Fibroblast of skin of left biceps (primary cell): ENCODE results near the gene ACCSL.

Experiments used
- DNase-seq, 2 experiments: peaks; one replicate each; pipeline ENCODE4 v3.0.0-alpha.2; 2013; ENCODE audit warnings: low read depth in 2 of 2

The ACCSL gene

DNA sequence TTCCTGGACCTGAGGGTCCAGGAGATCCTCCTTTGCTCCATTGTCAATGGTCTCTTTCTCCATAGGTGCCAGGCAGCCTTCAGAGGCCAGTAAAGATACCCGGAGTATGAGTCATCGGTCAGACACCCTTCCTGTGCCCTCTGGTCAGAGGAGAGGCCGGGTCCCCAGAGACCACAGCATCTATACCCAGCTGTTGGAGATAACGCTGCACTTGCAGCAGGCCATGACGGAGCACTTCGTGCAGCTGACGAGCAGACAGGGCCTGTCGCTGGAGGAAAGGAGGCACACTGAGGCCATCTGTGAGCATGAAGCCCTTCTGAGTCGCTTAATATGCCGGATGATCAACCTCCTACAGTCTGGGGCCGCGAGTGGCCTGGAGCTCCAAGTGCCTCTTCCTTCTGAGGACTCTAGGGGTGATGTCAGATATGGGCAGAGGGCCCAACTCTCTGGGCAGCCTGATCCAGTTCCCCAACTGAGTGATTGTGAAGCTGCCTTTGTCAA is at the start of gene ACCSL:
TSS of gene ACCSL (plus strand) at position 51 of the 501 bp plus-strand sequence. CDS start at position 107, 56 bp downstream.
- no peak for DNase-seq

DNA sequence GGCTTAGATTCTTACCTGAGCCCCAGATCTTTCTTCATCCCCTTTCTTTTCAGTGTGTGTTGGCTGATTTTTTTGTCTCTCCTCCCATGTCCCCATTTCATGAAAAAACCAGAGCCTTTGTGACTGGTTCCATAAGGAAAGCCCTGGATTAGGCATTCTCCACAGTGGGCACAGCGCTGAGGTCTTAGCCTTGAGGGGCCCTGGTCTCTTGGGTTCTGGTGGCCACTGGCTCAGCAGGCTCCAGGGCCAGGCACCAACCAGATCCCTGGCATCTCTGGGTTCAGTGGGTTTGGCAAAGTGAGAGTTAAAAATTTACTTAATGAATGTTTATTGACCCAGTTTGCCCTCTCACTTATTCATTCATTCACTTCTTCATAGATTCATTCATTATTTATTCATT is 49.5 kb upstream of the ACCSL start:
- no peak for DNase-seq

- DNase-seq, result no peak
Measured at GRCh38 chr11:44000731-44001130, 47.0 kb upstream of the ACCSL start.

DNA sequence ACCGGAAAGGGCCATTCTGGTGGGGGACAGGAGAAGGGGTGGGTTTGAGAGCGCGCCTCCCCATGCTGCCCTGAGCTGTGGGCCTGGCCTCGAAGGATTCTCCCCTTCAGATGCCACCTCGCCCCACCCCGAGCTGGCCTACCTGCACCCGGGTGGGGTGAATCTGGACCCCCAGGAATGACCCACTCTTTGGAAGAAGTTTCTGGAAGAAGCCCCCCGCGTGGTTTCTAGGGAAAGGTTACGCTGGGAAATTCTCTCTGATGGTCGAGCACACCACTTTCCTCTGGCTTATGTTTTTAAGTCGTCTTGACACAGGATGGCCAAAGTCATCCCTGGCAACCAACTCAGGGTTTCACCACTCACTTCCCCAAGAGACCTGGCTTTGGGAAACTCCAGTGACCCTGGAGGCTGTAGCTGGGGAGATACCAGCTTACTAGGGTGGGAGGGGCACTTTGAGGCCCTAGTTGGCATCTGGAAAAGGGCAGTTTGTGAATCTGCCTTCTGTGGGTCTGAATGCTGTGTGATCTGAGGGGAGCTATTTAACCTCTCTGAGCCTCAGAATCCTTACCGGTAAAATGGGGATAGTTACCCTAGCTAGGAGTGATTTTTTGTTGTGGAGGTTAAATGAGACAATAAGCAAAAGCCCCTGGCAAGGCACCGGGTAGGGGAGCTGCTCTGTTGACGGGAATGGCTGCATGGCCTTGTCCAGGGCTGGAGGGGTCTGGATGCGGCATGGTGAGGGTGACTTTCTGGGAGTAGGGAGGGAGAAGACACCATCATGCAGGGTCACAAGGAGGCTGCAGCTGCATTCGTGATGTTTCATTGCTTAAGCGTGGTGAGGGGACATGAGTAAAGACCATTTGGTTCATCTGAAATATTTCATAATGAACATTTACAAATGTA is 45.3 kb upstream of the ACCSL start:
- DNase-seq, result no peak

- DNase-seq, result no peak
Measured at GRCh38 chr11:44003736-44004451, 43.9 kb upstream of the ACCSL start.

DNA sequence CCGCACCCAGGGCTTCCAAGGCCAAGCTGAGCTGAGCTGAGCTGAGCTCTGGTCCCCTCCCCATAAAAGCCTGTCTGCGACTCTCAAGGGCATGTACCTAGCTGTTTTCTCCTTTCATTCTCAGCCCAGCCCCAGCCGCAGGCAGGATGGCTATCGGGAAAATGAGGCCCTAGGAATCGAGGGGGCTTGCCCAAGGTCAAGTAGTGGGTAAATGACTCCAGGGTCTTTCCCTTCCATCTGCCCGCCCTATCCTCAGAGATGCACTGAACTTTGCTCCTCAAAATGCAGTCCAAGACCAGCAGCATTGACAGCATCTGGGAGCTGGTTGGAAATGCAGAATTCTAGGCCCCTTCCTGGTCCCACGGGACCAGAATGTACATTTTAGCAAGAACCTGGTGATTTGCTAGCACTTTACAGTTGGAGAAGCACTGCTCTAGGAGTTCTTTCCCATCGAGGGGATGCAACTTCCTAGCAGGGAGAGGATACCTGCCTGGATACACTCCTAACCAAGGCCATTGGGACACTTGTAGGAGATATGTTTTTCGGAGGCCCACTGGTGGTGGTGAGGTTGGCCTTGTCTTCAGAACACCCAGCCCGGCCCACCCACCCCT is 43.2 kb upstream of the ACCSL start:
- no peak for DNase-seq

GRCh38 chr11:44005063-44005701 is 42.6 kb upstream of the ACCSL start:
- no peak for DNase-seq

GRCh38 chr11:44005956-44006355 is 41.8 kb upstream of the ACCSL start:
- DNase-seq, result no peak

- DNase-seq, result no peak
Measured at GRCh38 chr11:44006917-44007361, 40.8 kb upstream of the ACCSL start.

GRCh38 chr11:44007481-44008087 is 40.2 kb upstream of the ACCSL start:
- DNase-seq, result no peak

- DNase-seq, result no peak
Measured at GRCh38 chr11:44008088-44008501, 39.7 kb upstream of the ACCSL start.

GRCh38 chr11:44008698-44009097 is 39.1 kb upstream of the ACCSL start:
- no peak for DNase-seq

DNA sequence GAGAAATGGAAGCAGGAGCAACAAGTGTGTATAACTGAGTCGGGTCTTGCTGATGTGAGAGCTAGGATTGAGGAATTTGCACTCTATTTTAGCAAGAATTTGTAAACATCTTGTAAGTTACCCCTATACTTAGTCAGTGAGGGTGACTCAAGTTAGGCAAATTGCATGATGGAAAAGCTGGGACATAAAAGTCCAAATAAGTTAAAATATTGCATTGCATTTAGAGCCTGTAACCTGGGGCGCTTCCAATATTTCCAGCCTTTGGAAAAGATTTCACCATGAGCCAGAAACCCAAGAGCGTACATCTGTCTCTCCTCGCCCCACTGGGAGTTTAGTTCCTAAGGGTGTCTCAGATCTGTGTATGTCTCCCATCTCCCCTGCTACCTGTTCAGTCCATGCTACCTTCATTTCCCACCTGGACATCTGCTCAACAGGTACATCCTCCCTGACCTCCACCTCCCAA is 37.0 kb upstream of the ACCSL start:
- peak; percentile 71 to 79 for DNase-seq

DNA sequence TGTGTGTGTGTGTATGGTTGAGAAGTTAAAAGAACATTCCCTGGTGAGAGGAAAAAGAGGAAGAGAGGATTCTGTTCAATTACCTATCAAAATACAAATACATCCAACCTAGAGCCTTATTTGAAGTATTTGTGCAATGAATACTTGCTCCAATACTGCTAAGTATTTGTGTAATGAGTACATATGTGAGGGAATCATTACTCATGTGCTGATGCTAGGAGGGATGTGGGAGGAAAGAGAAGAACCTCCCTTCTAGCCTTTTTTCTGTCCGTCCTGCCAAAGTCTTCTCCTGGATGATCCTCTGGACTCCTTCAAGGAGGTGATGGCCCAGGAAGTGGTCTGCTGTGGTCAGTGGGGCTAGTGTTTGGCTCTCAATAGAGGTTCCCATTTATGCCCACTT is 36.0 kb upstream of the ACCSL start:
- no peak for DNase-seq

DNA sequence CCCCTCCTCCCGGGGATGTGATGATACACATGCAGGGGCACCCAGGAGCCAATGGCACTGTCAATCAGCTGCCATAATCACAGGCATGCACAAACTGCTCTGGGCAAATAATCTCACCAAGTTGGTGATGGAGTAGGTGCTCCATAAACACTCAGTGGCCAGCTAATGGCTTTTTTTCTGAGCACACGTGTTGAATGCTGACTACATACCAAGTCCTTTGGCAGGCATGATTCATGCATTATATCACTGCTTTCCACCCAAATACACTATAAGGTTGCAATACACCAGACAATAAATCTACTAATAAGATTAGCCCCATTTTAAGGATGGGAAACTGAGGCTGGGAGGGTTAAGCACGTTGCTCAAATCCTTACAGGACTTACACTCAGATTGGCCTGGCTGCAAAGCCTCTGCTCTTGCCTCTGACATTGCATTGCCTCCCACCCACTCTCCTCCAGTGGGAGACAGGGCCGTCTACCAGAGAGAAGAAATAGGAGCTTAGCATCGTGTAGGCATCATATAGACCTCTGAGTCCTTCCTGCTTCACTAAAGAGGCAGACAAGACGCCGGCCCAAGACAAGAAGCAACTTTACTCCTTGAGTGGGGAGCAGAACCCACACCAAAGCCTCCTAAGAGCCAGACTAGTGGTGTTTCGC is 32.7 kb upstream of the ACCSL start:
- no peak for DNase-seq

GRCh38 chr11:44015624-44016007 is 32.2 kb upstream of the ACCSL start:
- no peak for DNase-seq

GRCh38 chr11:44016131-44016530 is 31.6 kb upstream of the ACCSL start:
- peak; percentile 63 to 69 for DNase-seq

DNA sequence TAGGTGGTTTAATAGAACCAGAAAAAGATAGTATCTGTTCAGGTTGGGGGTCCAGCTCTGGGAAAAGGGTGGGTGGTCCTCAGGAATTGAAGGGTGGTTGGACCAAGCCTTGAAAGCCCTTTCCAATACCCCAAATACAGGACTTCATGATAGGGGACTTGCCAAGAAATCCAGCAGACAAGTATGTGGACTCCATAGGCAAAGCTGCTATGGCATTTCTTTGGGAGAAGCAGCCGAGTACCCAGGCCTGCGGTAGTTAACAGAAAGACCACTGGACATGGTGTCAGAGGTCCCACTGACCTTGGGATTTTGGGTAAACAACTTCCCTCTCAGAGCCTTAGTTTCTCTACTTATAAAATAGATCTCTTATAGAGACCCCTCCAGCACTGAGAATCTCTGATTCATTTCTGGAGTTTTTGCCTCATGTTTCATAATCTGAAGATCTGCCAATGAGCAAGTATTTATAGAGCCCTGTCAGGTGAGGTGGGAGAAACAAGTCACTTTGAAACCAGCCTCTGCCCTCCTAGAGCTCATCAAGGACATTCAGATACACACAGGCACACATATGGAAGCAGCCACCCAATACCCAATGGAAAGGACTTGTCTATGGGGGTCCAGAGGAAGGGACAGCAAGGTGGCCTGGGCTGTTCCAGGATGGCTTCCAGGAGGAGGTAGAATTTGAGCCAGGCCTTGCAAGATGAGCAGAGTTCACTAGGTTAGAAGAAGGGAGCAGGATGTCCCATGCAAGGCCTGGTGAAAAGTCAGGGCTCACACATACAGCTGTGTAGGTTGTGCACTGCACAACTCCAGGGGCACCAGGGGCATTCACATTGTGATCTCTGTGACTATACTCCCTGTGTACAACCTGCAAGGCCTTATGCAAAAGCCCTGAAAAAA is 31.0 kb upstream of the ACCSL start:
- no peak for DNase-seq

GRCh38 chr11:44017443-44018126 is 30.2 kb upstream of the ACCSL start:
- DNase-seq, result no peak
